Astrocyte (in vitro differentiated cells and primary cell): ENCODE data around the gene EPS15. TPM values are rescaled to one million over a fixed set of nuclear protein-coding genes. Genes with fewer than 3 reads are reported as not detected.

Experiments used
- DNase-seq: peaks from one replicate; pipeline ENCODE4 v3.0.0-alpha.2; 2010; ENCODE audit warnings: low read depth
- FAIRE-seq: peaks from 2 replicates; lab custom pipeline; 2011; peaks lifted over from hg19 to GRCh38; lab: Jason Lieb, UNC
- H2AFZ ChIP-seq: 2 replicates; pipeline ENCODE4 v1.6.0; 2012; ENCODE audit warnings: low read depth, low read length, inconsistent platforms
- H3K27ac ChIP-seq: 2 replicates; pipeline ENCODE4 v1.5.1; 2011; ENCODE audit warnings: low read depth, low read length, inconsistent platforms
- H3K27me3 ChIP-seq: 2 replicates; pipeline ENCODE4 v1.6.0; 2011; ENCODE audit warnings: low read length, inconsistent platforms; ENCODE audit not compliant: insufficient read depth
- H3K36me3 ChIP-seq: 2 replicates; pipeline ENCODE4 v1.5.1; 2011; ENCODE audit warnings: low read length, inconsistent platforms; ENCODE audit not compliant: insufficient read depth
- H3K4me1 ChIP-seq: 2 replicates; pipeline ENCODE4 v1.5.1; 2011; ENCODE audit warnings: low read length, inconsistent platforms; ENCODE audit not compliant: insufficient read depth
- H3K4me2 ChIP-seq: 2 replicates; pipeline ENCODE4 v1.6.0; 2012; ENCODE audit warnings: low read length, inconsistent platforms
- H3K4me3 ChIP-seq: 2 replicates; pipeline ENCODE4 v1.5.1; 2011; ENCODE audit warnings: low read depth, mild to moderate bottlenecking, low read length, inconsistent platforms; ENCODE audit not compliant: insufficient read depth
- H3K79me2 ChIP-seq: 2 replicates; pipeline ENCODE4 v1.6.0; 2012; ENCODE audit warnings: mild to moderate bottlenecking, low read length, inconsistent platforms; ENCODE audit not compliant: insufficient read depth
- H3K9ac ChIP-seq: 2 replicates; pipeline ENCODE4 v1.6.0; 2012; ENCODE audit warnings: mild to moderate bottlenecking, low read length, inconsistent platforms
- H3K9me3 ChIP-seq: 2 replicates; pipeline ENCODE4 v1.5.1; 2012; ENCODE audit warnings: low read depth, mild to moderate bottlenecking, low read length, inconsistent platforms; ENCODE audit not compliant: insufficient read depth
- H4K20me1 ChIP-seq: 2 replicates; pipeline ENCODE4 v1.6.0; 2012; ENCODE audit warnings: low read length, inconsistent platforms; ENCODE audit not compliant: insufficient read depth
- H3K27ac Mint-ChIP-seq: one replicate; pipeline ENCODE4 v1.8.0; 2021; ENCODE audit warnings: mild to moderate bottlenecking, mixed read lengths; ENCODE audit not compliant: unreplicated experiment
- H3K27me3 Mint-ChIP-seq: one replicate; pipeline ENCODE4 v1.8.0; 2021; ENCODE audit warnings: low read depth, mixed read lengths; ENCODE audit not compliant: unreplicated experiment
- H3K36me3 Mint-ChIP-seq: one replicate; pipeline ENCODE4 v1.8.0; 2021; ENCODE audit warnings: low read depth, mixed read lengths; ENCODE audit not compliant: unreplicated experiment
- H3K4me1 Mint-ChIP-seq: one replicate; pipeline ENCODE4 v1.8.0; 2021; ENCODE audit warnings: low read depth, mixed read lengths; ENCODE audit not compliant: unreplicated experiment
- H3K4me3 Mint-ChIP-seq: one replicate; pipeline ENCODE4 v1.8.0; 2021; ENCODE audit warnings: mild to moderate bottlenecking, moderate library complexity, mixed read lengths; ENCODE audit not compliant: unreplicated experiment
- H3K9me3 Mint-ChIP-seq: one replicate; pipeline ENCODE4 v1.8.0; 2021; ENCODE audit warnings: mild to moderate bottlenecking, mixed read lengths; ENCODE audit not compliant: unreplicated experiment
- EZH2 ChIP-seq: IDR thresholded peaks from 2 replicates; pipeline ENCODE4 v1.6.1; 2012; ENCODE audit warnings: mild to moderate bottlenecking, low read length, inconsistent platforms; ENCODE audit not compliant: insufficient read depth
- total RNA-seq: library from RNA; stranded (reverse); gene quantifications from 2 replicates; pipeline ENCODE4 v1.2.1, GENCODE V29; 2021
- TF ChIP-seq, protein P1 (sequence below): IDR thresholded peaks from 2 replicates; pipeline ENCODE4 v1.5.1; 2011; ENCODE audit warnings: low read depth, mild to moderate bottlenecking, inconsistent platforms, low read length, moderate library complexity; ENCODE audit not compliant: insufficient read depth

The EPS15 gene
- total RNA-seq, 1 donor from 2014 or later = 70.6 TPM

DNA sequence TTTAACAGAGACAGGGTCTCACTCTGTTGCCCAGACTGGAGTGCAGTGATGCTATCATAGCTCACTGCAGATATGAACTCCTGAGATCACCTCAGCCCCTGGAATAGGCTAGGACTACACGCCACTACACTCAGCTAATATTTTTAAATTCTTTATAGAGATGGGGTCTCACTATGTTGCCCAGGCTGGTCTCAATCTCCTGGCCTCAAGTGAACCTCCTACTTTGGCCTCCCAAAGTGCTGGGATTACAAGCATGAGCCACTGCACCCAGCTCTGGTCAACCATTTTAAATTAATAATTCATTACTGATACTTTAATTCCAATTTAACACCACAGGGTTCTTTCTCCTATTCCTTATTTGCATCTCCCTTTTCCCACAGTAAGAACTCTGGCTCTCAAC lies 18.5 kb upstream of the EPS15 start:
- H4K20me1 ChIP-seq = no peaks in the 10 kb centered on the region
- no peaks in the 10 kb centered on the region for H3K4me1 ChIP-seq
- H3K9ac ChIP-seq = no peak overlapping the region
- H3K4me3 ChIP-seq = no peak overlapping the region
- Mint-ChIP-seq H3K36me3 (no peaks in the 10 kb centered on the region), H3K4me3 (no peak overlapping the region), H3K9me3 (no peaks in the 10 kb centered on the region), H3K27ac (no peak overlapping the region), H3K4me1 (peaks cover 5% of the 10 kb centered on the region), H3K27me3 (no peaks in the 10 kb centered on the region)
- no peaks in the 10 kb centered on the region for H3K9me3 ChIP-seq
- no peaks in the 10 kb centered on the region for H3K79me2 ChIP-seq
- no peak for DNase-seq
- no peaks in the 10 kb centered on the region for H3K27me3 ChIP-seq
- H3K27ac ChIP-seq = no peak overlapping the region
- FAIRE-seq = no peak
- H3K4me2 ChIP-seq = no peak overlapping the region
- TF ChIP-seq, protein P1, sequence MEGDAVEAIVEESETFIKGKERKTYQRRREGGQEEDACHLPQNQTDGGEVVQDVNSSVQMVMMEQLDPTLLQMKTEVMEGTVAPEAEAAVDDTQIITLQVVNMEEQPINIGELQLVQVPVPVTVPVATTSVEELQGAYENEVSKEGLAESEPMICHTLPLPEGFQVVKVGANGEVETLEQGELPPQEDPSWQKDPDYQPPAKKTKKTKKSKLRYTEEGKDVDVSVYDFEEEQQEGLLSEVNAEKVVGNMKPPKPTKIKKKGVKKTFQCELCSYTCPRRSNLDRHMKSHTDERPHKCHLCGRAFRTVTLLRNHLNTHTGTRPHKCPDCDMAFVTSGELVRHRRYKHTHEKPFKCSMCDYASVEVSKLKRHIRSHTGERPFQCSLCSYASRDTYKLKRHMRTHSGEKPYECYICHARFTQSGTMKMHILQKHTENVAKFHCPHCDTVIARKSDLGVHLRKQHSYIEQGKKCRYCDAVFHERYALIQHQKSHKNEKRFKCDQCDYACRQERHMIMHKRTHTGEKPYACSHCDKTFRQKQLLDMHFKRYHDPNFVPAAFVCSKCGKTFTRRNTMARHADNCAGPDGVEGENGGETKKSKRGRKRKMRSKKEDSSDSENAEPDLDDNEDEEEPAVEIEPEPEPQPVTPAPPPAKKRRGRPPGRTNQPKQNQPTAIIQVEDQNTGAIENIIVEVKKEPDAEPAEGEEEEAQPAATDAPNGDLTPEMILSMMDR = no peak
- no peak for TF ChIP-seq EZH2
- H3K36me3 ChIP-seq = no peaks in the 10 kb centered on the region
- H2AFZ ChIP-seq = no peak overlapping the region

DNA sequence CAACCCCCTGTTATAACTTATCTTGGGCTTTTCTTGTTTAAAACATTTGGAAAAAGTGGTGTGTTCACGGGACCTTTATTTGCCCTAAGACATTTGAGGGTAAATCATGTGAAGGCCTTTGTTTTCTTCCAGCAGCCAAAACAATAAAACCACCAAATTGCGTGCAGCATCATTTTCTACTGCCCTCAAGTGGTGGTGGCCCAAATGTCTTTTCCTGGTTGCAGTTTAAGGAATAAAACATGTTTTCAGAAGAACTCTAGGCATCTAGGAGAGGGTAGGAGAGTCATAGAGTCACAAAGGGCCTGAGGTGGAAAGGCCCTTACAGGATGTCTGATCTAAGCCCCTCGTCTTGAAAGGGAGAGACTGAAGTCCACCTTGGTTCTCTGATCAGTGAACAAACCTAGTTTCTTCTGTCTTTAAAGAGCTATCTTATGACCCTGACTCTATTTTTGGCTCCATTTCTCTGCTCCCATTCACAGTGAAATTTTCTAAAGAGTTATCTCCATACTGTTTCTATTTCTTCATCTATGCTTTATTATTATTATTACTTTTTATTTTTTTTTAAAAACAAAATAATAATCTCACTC lies 16.0 kb upstream of the EPS15 start:
- Histone ChIP-seq H3K27ac (no peak overlapping the region), H3K79me2 (no peaks in the 10 kb centered on the region), H3K9me3 (no peaks in the 10 kb centered on the region), H3K9ac (no peak overlapping the region), H4K20me1 (no peaks in the 10 kb centered on the region), H3K36me3 (no peaks in the 10 kb centered on the region), H3K4me3 (no peak overlapping the region), H3K4me1 (no peaks in the 10 kb centered on the region), H2AFZ (peak overlapping the region; percentile 35), H3K27me3 (peaks cover 5% of the 10 kb centered on the region), H3K4me2 (no peak overlapping the region)
- peak; percentile 48 for DNase-seq
- no peak overlapping the region for H3K27ac Mint-ChIP-seq
- no peak overlapping the region for H3K4me3 Mint-ChIP-seq
- H3K36me3 Mint-ChIP-seq = no peaks in the 10 kb centered on the region
- no peaks in the 10 kb centered on the region for H3K27me3 Mint-ChIP-seq
- TF ChIP-seq, protein P1 = peak; percentile 65
- TF ChIP-seq EZH2 = no peak
- FAIRE-seq = peak; percentile 60
- H3K4me1 Mint-ChIP-seq = no peaks in the 10 kb centered on the region
- H3K9me3 Mint-ChIP-seq = peaks cover 2% of the 10 kb centered on the region

DNA sequence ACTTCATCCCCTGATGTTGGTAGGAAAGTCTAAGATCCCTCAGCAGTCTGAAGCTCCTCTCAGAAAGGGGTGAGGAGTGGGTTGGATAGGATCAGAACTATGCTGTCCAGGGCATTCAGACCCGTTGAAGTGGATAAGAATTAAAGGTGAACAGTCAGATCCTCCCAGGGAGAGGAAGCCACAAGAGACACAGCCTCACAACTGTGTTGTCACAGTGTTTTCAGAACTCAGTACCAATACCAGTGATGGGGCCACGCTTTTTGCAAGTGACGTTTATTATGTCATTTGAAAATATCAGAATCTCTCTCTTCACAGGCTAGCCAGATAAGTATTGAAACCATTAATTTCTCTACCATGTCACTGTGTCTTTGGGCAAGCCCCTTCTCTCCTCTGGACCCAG lies 15.4 kb upstream of the EPS15 start:
- peak overlapping the region; percentile 4 for H3K27ac Mint-ChIP-seq
- H3K9ac ChIP-seq = no peak overlapping the region

More for the DNA sequence above, 15.4 kb upstream of the EPS15 start:
- Mint-ChIP-seq H3K4me1 (no peaks in the 10 kb centered on the region), H3K4me3 (no peak overlapping the region), H3K27me3 (no peaks in the 10 kb centered on the region), H3K36me3 (no peaks in the 10 kb centered on the region), H3K9me3 (peaks cover 2% of the 10 kb centered on the region)
- no peak overlapping the region for H3K4me2 ChIP-seq
- FAIRE-seq = no peak
- H3K9me3 ChIP-seq = no peaks in the 10 kb centered on the region
- H3K27ac ChIP-seq = no peak overlapping the region
- H2AFZ ChIP-seq = peak overlapping the region; percentile 35
- no peak for DNase-seq
- H3K4me1 ChIP-seq = no peaks in the 10 kb centered on the region
- TF ChIP-seq, protein P1 = no peak
- TF ChIP-seq EZH2 = no peak
- no peaks in the 10 kb centered on the region for H3K36me3 ChIP-seq
- H3K79me2 ChIP-seq = no peaks in the 10 kb centered on the region
- peaks cover 5% of the 10 kb centered on the region for H3K27me3 ChIP-seq
- H3K4me3 ChIP-seq = no peak overlapping the region
- no peaks in the 10 kb centered on the region for H4K20me1 ChIP-seq
